Suprapubic skin (tissue), 4 donors: ENCODE data around the gene NPAS3. TPM values are rescaled to one million over a fixed set of nuclear protein-coding genes. Genes with fewer than 3 reads are reported as not detected.

Source experiments
- DNase-seq, 2 donors: peaks; one replicate each; pipeline ENCODE4 v3.0.0-alpha.2; 2019; ENCODE audit warnings: low spot score in 2 of 2
- H3K27ac ChIP-seq: fragments of 200-600 bp; sonication (generic); one replicate; pipeline ENCODE4 v1.5.1; 2019
- H3K27me3 ChIP-seq: fragments of 200-600 bp; sonication (generic); one replicate; pipeline ENCODE4 v1.5.1; 2019
- H3K36me3 ChIP-seq: fragments of 200-600 bp; sonication (generic); one replicate; pipeline ENCODE4 v1.5.1; 2019
- H3K4me1 ChIP-seq: fragments of 200-600 bp; sonication (generic); one replicate; pipeline ENCODE4 v1.5.1; 2019
- H3K4me3 ChIP-seq: fragments of 200-600 bp; sonication (generic); one replicate; pipeline ENCODE4 v1.5.1; 2019; ENCODE audit warnings: mild to moderate bottlenecking
- H3K9me3 ChIP-seq: fragments of 200-600 bp; sonication (generic); one replicate; pipeline ENCODE4 v1.5.1; 2019
- CTCF ChIP-seq, 2 donors: fragments of 200-600 bp in 1 of 2; fragments of 450-650 bp in 1 of 2; sonication (generic) in 1 of 2; IDR thresholded peaks; one replicate each; pipeline ENCODE4 v1.5.1; 2016 to 2019; ENCODE audit warnings: antibody characterized with exemption in 2 of 2, mild to moderate bottlenecking in 1 of 2, moderate library complexity in 1 of 2
- EP300 ChIP-seq: sonication (generic); formaldehyde crosslinking; IDR thresholded peaks from one replicate; pipeline ENCODE4 v1.6.1; 2017; ENCODE audit warnings: antibody characterized with exemption
- POLR2A ChIP-seq, 2 donors: fragments of 450-650 bp; IDR thresholded peaks; one replicate each; pipeline ENCODE4 v1.6.1; 2017; ENCODE audit warnings: antibody characterized with exemption in 2 of 2, mild to moderate bottlenecking in 2 of 2, moderate library complexity in 2 of 2
- POLR2AphosphoS5 ChIP-seq, 3 donors: sonication (generic); formaldehyde crosslinking; IDR thresholded peaks; one replicate each; pipeline ENCODE4 v1.6.1; 2017; ENCODE audit warnings: antibody characterized with exemption in 3 of 3
- WGBS: methylation state at CpG from one replicate; pipeline ENCODE4 v1.1.5; 2018; 5-methylcytosine and 5-hydroxymethylcytosine counted together
- total RNA-seq, 4 donors: library from RNA; depleted of rRNA; stranded (reverse); fragments of >200 nt; gene quantifications; one replicate each; pipeline ENCODE4 v1.1.0, GENCODE V29; 2016

NPAS3 gene
- total RNA-seq, 4 donors from 2014 or later = 0.17 to 0.45 (median 0.29) TPM; not detected in 1

GRCh38 chr14:33191855-33192254, 253.2 kb downstream of the NPAS3 start:
- no peak for DNase-seq
- H3K9me3 ChIP-seq = no peaks in the 10 kb centered on the region
- no peaks in the 10 kb centered on the region for H3K36me3 ChIP-seq
- no peaks in the 10 kb centered on the region for H3K27me3 ChIP-seq
- TF ChIP-seq CTCF (IDR thresholded peaks at IDR 0.05) (no peak), POLR2AphosphoS5 (IDR thresholded peaks at IDR 0.05) (no peak), EP300 (no peak), POLR2A (IDR thresholded peaks at IDR 0.05) (no peak)
- H3K27ac ChIP-seq = no peak overlapping the region
- H3K4me3 ChIP-seq = no peak overlapping the region
- H3K4me1 ChIP-seq = no peaks in the 10 kb centered on the region

GRCh38 chr14:33194551-33194950, 255.9 kb downstream of the NPAS3 start:
- 94% methylated on average over 4 of the region's 4 CpGs for WGBS
- TF ChIP-seq CTCF (IDR thresholded peaks at IDR 0.05) = no peak
- no peak for DNase-seq
- Histone ChIP-seq H3K27me3 (no peaks in the 10 kb centered on the region), H3K4me3 (no peak overlapping the region), H3K27ac (no peak overlapping the region), H3K36me3 (no peaks in the 10 kb centered on the region), H3K9me3 (no peaks in the 10 kb centered on the region), H3K4me1 (no peaks in the 10 kb centered on the region)

- H3K9me3 ChIP-seq = no peaks in the 10 kb centered on the region
- no peak overlapping the region for H3K27ac ChIP-seq
- H3K36me3 ChIP-seq = no peaks in the 10 kb centered on the region
- H3K4me1 ChIP-seq = no peaks in the 10 kb centered on the region
- no CpG with 5 or more reads among the region's 25 CpGs for WGBS
- no peak overlapping the region for H3K4me3 ChIP-seq
- no peaks in the 10 kb centered on the region for H3K27me3 ChIP-seq
- DNase-seq = no peak
- TF ChIP-seq POLR2A (IDR thresholded peaks at IDR 0.05) = no peak
Observed at GRCh38 chr14:33198684-33199083, 260.0 kb downstream of the NPAS3 start.

- no peak for DNase-seq
- no peaks in the 10 kb centered on the region for H3K4me1 ChIP-seq
- H3K9me3 ChIP-seq = no peaks in the 10 kb centered on the region
- TF ChIP-seq CTCF (IDR thresholded peaks at IDR 0.05) (no peak), POLR2A (IDR thresholded peaks at IDR 0.05) (no peak), POLR2AphosphoS5 (IDR thresholded peaks at IDR 0.05) (no peak), EP300 (no peak)
- no peak overlapping the region for H3K27ac ChIP-seq
- no peak overlapping the region for H3K4me3 ChIP-seq
- WGBS = 89% methylated on average over 2 of the region's 2 CpGs
- H3K27me3 ChIP-seq = no peaks in the 10 kb centered on the region
- H3K36me3 ChIP-seq = no peaks in the 10 kb centered on the region
Observed at GRCh38 chr14:33201116-33201515, 262.4 kb downstream of the NPAS3 start.

- 64% methylated on average over 5 of the region's 5 CpGs for WGBS
Observed at GRCh38 chr14:33206981-33207380, 268.3 kb downstream of the NPAS3 start.

More at GRCh38 chr14:33206981-33207380, 268.3 kb downstream of the NPAS3 start:
- no peak for DNase-seq
- TF ChIP-seq CTCF (IDR thresholded peaks at IDR 0.05) (no peak), POLR2A (IDR thresholded peaks at IDR 0.05) (no peak), EP300 (no peak), POLR2AphosphoS5 (IDR thresholded peaks at IDR 0.05) (no peak)
- no peaks in the 10 kb centered on the region for H3K4me1 ChIP-seq
- no peaks in the 10 kb centered on the region for H3K27me3 ChIP-seq
- H3K27ac ChIP-seq = no peak overlapping the region
- no peak overlapping the region for H3K4me3 ChIP-seq
- no peaks in the 10 kb centered on the region for H3K9me3 ChIP-seq
- no peaks in the 10 kb centered on the region for H3K36me3 ChIP-seq
